Right cardiac atrium (tissue), 5 donors: ENCODE data around the gene MED15. TPM values are rescaled to one million over a fixed set of nuclear protein-coding genes. Genes with fewer than 3 reads are reported as not detected.

Source experiments
- ATAC-seq, 2 donors: fragments of 200-7000 bp; cut with Tn5 transposase; one replicate each; pipeline versions ENCODE4 v1.8.0 to v1.9.1; 2020; ENCODE audit warnings: moderate library complexity in 2 of 2, mild to moderate bottlenecking in 1 of 2
- DNase-seq, 3 donors: peaks; one replicate each; pipeline ENCODE4 v3.0.0-alpha.2; 2020
- H3K27ac ChIP-seq: one replicate; pipeline ENCODE4 v1.5.1; 2013; ENCODE audit warnings: mild to moderate bottlenecking, low read length, control low read depth, moderate library complexity
- H3K27me3 ChIP-seq: one replicate; pipeline ENCODE4 v1.6.1; 2013; ENCODE audit not compliant: control insufficient read depth, insufficient read depth
- H3K4me1 ChIP-seq: one replicate; pipeline ENCODE4 v1.6.1; 2013; ENCODE audit warnings: low read length; ENCODE audit not compliant: control insufficient read depth, insufficient read depth
- H3K4me3 ChIP-seq: one replicate; pipeline ENCODE4 v1.5.1; 2013; ENCODE audit warnings: low read length, control low read depth
- H3K9me3 ChIP-seq: one replicate; pipeline ENCODE4 v1.6.1; 2013; ENCODE audit warnings: low read length; ENCODE audit not compliant: control insufficient read depth
- WGBS: extraction: QIAGEN DNeasy Blood & Tissue Kit; methylation state at CpG from one replicate; pipeline ENCODE4 v1.1.7; 2013; 5-methylcytosine and 5-hydroxymethylcytosine counted together
- intact Hi-C, 4 donors: fragments of 100-400 bp; cut with DNase I; formaldehyde crosslinking; loops; one replicate each; pipeline versions ENCODE4 v1.11.0 to v1.14.0; 2022 to 2023
- polyA plus RNA-seq: library from polyadenylated mRNA; stranded (reverse); fragments of 200-250 nt; gene quantifications from one replicate; pipeline ENCODE4 v1.2.3, GENCODE V29; 2013
- total RNA-seq, 4 donors: library from RNA; stranded (reverse); fragmentation: NEBNext Ultra II Directional; extraction: Animal tissue kit (Norgen Biotek cat#: 25700); gene quantifications; one replicate each; pipeline ENCODE4 v1.2.1, GENCODE V29; 2021
- donor health status: healthy with polysubstance abuse.
- donor health status: DM: no; HTN: yes; CAD: no.
- donor health status: DM: no; HTN: no; CAD: no.
- donor health status: DM: no; HTN: yes; CAD: no; lungs with severe emphysema.
- donor health status: DM: yes; HTN: yes; CAD: no.

The MED15 gene
- total and polyA plus RNA-seq, 5 donors: 30.9 to 53.4 (median 49.5) TPM

DNA sequence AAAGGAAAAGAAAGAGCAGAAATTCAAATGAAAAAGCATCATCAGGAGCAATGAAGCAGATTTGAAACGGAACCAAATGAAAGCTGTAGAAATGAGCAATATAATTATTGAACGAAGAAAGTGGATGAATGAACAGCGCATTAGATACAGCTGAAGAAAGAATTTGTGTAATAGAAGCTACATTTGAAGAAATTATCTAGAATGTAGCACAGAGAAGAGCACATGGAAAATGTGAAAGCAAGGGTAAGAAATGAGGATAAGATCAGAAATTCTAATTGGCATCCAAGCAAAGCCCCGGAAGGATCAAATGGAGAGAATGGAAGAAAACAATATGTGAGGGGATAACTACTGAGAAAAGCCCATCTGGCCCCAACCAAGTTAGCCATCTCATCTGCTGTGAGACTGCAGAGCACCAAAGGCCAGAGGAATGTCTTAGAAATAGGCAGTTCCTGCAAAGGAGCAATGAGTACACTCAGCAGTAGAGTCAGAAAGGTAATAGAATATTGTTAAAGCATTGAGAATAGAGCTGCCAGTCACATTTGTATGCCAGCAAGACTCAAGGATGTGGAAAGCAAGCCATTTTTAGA is 51.9 kb downstream of the MED15 start:
- H3K9me3 ChIP-seq: no peaks in the 10 kb centered on the region
- H3K4me1 ChIP-seq: peaks cover 18% of the 10 kb centered on the region
- intact Hi-C loops: no loop called here
- ATAC-seq: no peak
- no peak overlapping the region for H3K4me3 ChIP-seq
- no peak for DNase-seq
- H3K27me3 ChIP-seq: no peaks in the 10 kb centered on the region
- H3K27ac ChIP-seq: no peak overlapping the region
- WGBS: 85% methylated on average over 4 of the region's 4 CpGs

DNA sequence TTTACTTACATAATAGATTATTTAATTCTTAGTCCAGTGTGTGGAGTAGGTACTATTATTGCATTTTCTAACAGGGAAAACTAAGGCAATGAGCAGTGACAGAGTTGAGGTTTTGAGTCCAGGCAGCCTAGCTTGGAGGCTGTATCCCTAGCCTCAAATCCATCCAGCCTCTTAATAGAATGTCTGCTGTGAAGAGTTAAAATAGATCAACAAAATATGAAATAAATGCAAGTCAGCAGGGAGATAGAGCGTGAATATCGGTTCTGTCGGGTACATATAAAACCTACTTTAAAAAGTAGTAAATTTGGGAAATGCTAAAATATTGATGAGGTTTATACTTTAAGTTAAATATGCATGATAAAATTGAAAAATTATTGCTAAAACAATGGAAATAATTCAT is 53.3 kb downstream of the MED15 start:
- Histone ChIP-seq H3K27ac (no peak overlapping the region), H3K4me3 (no peak overlapping the region), H3K9me3 (no peaks in the 10 kb centered on the region), H3K4me1 (peaks cover 9% of the 10 kb centered on the region), H3K27me3 (no peaks in the 10 kb centered on the region)
- intact Hi-C loops: loop anchor here in 1 of 4 donors (10.0 kb wide), 1 partner anchor 46 kb away; no protein-coding TSS in a partner anchor
- 97% methylated on average over 3 of the region's 3 CpGs for WGBS
- ATAC-seq (no peak), DNase-seq (no peak)

DNA sequence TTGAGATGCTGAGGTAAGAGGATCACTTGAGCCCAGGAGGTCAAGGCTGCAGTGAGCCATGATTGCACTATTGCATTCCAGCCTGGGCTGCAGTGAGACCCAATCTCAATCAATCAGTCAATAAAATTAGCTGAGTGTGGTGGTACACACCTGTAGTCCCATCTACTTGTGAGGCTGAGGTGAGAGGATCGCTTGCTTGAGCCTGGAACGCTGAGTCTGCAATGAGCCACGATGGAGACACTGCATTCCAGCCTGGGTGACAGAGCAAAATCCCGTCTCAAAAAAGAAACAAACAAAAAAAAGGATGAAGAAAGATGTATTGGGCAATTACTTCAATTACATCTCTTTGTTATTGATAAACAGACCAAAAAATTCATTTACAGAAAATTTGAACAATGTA is 54.5 kb downstream of the MED15 start:
- no peak for DNase-seq
- Histone ChIP-seq H3K27ac (no peak overlapping the region), H3K27me3 (no peaks in the 10 kb centered on the region), H3K4me1 (peaks cover 14% of the 10 kb centered on the region), H3K4me3 (no peak overlapping the region), H3K9me3 (no peaks in the 10 kb centered on the region)
- WGBS: 86% methylated on average over 4 of the region's 4 CpGs
- intact Hi-C loops: loop anchor here in 1 of 4 donors (10.0 kb wide), 1 partner anchor 47 kb away; no protein-coding TSS in a partner anchor
- no peak for ATAC-seq

DNA sequence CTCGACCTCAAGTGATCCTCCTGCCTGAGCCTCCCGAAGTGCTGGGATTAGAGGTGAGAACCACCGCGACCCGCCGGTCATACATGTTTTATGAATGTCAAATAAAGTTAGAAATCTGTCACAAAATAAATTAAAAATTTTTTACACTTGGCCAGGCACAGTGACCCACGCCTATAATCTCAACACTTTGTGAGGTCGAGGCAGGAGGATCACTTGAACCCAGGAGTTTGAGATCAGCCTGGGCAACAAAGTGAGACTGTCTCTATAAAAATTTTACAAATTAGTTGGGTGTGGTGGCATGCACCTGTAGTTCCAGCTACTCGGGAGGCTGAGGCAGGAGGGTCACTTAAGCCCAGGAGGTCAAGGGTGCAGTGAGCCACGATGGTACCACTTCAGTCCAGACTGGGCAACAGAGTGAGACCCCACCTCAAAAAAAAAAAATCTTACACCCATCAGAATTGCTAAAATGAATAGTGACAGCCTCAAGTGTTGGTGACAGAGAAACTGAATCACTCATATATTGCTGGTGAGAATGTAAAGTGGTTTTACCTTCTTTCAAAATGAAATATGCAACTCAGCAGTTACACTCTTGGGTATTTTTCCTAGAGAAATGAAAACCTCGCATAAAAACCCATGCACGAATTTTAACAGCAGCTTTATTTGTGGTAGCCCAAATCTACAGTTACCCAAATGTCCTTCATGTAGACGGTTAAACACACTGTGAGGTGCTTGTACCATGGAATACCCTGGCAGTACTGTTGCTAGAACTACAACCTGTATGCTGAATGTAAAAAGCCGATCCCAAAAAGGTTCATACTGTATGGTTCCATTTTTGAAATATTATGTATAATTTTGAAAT is 55.4 kb downstream of the MED15 start:
- Histone ChIP-seq H3K27ac (no peak overlapping the region), H3K9me3 (no peaks in the 10 kb centered on the region), H3K4me3 (no peak overlapping the region), H3K4me1 (peaks cover 13% of the 10 kb centered on the region), H3K27me3 (no peaks in the 10 kb centered on the region)
- ATAC-seq: no peak
- intact Hi-C loops: loop anchor here in 1 of 4 donors (10.0 kb wide), 1 partner anchor 48 kb away; no protein-coding TSS in a partner anchor
- WGBS: 95% methylated on average over 14 of the region's 14 CpGs
- DNase-seq: no peak

DNA sequence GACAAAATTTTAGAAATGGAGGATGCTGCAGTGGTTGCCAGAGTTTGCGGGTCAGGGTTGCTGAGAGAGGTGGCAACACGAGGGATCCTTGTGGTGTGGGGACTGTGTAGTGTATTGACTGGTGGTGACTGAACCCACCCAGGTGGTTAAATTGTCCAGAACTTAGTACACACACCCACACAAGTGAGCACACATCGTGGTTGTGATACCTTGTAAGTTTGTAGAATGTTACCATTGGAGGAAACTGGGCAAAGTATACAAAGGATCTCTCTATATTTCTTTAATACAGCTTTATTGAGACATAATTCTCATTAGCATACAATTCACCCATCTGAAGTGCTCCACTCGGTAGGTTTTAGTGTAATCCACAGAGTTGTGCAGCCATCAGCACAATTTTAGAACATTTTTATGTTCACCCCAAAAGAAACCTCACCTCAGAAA is 56.1 kb downstream of the MED15 start:
- Histone ChIP-seq H3K27ac (no peak overlapping the region), H3K4me1 (peaks cover 16% of the 10 kb centered on the region), H3K4me3 (no peak overlapping the region), H3K27me3 (no peaks in the 10 kb centered on the region), H3K9me3 (no peaks in the 10 kb centered on the region)
- intact Hi-C loops: loop anchor here in 1 of 4 donors (10.0 kb wide), 1 partner anchor 49 kb away; no protein-coding TSS in a partner anchor
- no peak for DNase-seq
- ATAC-seq: no peak
- WGBS: 89% methylated on average over 4 of the region's 4 CpGs

DNA sequence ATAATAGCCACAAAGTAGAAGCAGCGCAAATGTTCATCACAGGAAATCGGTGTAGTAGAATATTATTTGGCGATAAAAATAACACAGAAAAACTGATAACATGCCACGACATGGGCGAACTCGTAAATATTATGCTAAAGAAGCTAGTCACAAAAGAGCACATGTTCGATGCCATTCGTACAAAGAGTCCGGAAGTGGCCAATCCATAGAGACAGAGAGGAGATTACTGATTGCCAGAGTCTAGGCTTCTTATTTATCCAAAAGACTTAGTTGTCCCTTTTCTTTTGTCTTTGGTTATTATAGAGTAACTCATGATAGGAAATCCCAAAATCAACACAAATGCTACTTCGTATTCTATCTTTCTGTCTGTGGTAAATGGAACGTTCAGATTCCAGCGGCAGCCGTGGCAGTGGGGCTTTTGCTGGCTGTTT is 56.5 kb downstream of the MED15 start:
- H3K4me3 ChIP-seq: no peak overlapping the region
- peaks cover 21% of the 10 kb centered on the region for H3K4me1 ChIP-seq
- DNase-seq (no peak), ATAC-seq (no peak)
- intact Hi-C loops: loop anchor here in 1 of 4 donors (10.0 kb wide), 1 partner anchor 49 kb away; no protein-coding TSS in a partner anchor
- no peaks in the 10 kb centered on the region for H3K9me3 ChIP-seq
- H3K27me3 ChIP-seq: no peaks in the 10 kb centered on the region
- WGBS: 71% methylated on average over 13 of the region's 13 CpGs
- H3K27ac ChIP-seq: no peak overlapping the region

DNA sequence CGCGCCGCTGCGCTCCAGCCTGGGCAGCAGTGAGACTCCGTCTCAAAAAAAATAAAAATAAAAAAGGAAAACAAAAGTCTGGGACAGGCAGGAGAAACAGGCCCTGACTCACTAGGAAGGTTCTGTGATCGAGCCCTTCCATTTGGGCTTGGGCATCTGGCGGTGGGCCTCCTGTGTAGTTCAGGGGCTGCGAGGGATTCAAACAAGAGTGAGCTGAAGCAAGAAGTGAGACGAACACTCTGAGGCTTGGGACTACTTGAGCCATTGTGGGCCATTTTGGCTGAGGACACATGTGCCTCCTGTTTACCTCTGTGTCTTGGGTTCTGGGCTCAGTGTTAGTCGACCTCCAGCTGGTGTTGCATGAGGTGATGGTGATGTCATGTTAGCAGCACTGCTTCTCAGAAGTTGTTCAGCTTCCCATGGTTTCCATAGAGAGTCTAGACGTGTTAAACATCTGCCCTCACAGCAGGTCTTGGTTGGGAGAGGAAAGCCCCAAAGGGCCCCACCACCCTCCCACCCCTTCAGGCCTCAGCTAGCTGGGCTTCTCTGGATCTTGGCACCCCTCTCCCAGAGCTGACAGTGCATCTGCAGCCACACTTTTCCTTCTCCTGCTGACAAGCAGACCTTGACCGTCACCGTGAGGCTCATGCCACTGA is 57.8 kb downstream of the MED15 start:
- intact Hi-C loops: loop anchor here in 1 of 4 donors (10.0 kb wide), 1 partner anchor 50 kb away; no protein-coding TSS in a partner anchor
- ATAC-seq: no peak

DNA sequence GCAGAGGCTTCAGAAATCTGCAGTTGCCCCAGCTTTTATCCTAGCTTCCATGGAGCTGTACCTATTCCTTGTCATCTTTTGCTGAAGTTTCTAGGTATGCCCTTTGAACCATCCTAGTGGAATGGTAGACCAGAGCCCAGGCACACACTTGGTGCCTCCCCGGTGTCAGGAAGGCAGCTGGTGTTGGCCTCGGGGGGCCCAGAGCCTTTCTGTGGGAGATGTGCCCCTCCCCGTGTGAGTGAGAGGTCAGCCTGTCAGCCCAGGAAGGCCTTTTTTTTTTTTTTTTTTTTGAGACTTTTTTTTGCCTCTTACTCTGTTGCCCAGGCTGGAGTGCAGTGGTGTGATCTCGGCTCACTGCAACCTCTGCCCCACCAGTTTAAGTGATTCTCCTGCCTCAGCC is 58.4 kb downstream of the MED15 start:
- Histone ChIP-seq H3K27ac (no peak overlapping the region), H3K27me3 (no peaks in the 10 kb centered on the region), H3K4me3 (no peak overlapping the region), H3K9me3 (no peaks in the 10 kb centered on the region), H3K4me1 (peaks cover 22% of the 10 kb centered on the region)
- DNase-seq (no peak), ATAC-seq (no peak)
- WGBS: 86% methylated on average over 4 of the region's 4 CpGs
- intact Hi-C loops: loop anchor here in 1 of 4 donors (10.0 kb wide), 1 partner anchor 51 kb away; no protein-coding TSS in a partner anchor

More for the DNA sequence above, 57.8 kb downstream of the MED15 start:
- DNase-seq: peak in 1 of 3 donors; percentile 29
- Histone ChIP-seq H3K27ac (no peak overlapping the region), H3K4me3 (no peak overlapping the region), H3K9me3 (no peaks in the 10 kb centered on the region), H3K4me1 (peaks cover 22% of the 10 kb centered on the region), H3K27me3 (no peaks in the 10 kb centered on the region)
- WGBS: 87% methylated on average over 13 of the region's 13 CpGs

DNA sequence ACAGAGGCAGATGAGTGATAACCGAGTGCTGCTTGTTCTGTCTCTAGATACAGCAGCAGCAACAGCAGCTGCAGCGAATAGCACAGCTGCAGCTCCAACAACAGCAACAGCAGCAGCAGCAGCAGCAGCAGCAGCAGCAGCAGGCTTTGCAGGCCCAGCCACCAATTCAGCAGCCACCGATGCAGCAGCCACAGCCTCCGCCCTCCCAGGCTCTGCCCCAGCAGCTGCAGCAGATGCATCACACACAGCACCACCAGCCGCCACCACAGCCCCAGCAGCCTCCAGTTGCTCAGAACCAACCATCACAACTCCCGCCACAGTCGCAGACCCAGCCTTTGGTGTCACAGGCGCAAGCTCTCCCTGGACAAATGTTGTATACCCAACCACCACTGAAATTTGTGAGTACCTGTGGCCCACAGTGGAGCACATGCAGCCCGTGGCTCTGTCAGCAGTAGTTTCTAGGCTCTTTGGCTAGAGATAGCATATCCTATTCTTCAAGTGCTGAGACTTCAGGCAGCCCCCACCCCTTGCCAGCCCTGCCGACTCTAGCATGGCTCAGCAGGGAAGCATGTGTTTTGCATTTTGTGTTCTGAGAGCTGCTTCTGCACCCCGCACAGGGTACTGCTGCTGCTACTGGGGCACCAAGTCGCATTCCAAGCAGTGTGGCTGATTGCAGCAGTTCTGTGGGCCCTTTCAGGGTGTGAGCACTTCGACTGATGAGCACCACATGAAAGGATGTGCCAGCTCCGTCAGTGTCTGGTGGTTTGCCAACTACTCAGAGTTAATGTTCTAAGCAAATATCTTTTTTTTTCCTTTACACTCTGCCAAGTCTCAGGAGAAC is 59.2 kb downstream of the MED15 start:
- Histone ChIP-seq H3K9me3 (no peaks in the 10 kb centered on the region), H3K4me1 (peaks cover 22% of the 10 kb centered on the region), H3K27ac (no peak overlapping the region), H3K4me3 (no peak overlapping the region), H3K27me3 (no peaks in the 10 kb centered on the region)
- peak in 1 of 2 donors; percentile 21 for ATAC-seq
- DNase-seq: peak; percentile 58 to 60 (median 58)
- WGBS: 67% methylated on average over 14 of the region's 14 CpGs
- intact Hi-C loops: loop anchor here in 1 of 4 donors (10.0 kb wide), 1 partner anchor 52 kb away; no protein-coding TSS in a partner anchor

DNA sequence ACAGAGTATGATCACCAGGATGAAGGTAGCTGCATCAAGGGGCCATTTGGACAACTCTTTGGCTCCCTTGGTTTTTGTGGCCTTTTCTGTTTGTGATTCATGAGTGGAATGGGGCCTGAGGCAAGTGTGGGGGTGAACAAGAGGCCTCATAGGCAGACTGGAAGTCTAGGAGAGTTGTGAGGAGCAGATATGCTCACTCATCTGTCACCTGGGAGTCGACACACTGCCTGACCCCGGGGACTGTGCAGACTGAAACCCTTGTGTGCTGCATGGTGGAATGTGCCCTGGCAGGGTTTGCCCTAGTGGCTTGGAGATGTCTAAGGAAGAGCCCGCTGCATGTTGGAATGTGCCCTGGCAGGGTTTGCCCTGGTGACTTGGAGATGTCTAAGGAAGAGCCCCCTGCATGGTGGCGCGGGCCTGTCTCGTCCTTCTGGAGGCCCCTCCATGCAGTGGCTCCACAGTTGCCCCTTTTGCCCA is 60.0 kb downstream of the MED15 start:
- Histone ChIP-seq H3K9me3 (no peaks in the 10 kb centered on the region), H3K4me1 (peaks cover 22% of the 10 kb centered on the region), H3K27ac (peak overlapping the region; percentile 3), H3K4me3 (no peak overlapping the region), H3K27me3 (no peaks in the 10 kb centered on the region)
- DNase-seq: peak in 1 of 3 donors; percentile 18
- intact Hi-C loops: loop anchor here in 1 of 4 donors (10.0 kb wide), 1 partner anchor 53 kb away; no protein-coding TSS in a partner anchor
- no peak for ATAC-seq
- 81% methylated on average over 6 of the region's 6 CpGs for WGBS
